Astrocyte (in vitro differentiated cells and primary cell): ENCODE data around the gene DAP. TPM values are rescaled to one million over a fixed set of nuclear protein-coding genes. Genes with fewer than 3 reads are reported as not detected.
A peak's percentile ranks its signal among the peaks of the same experiment; 100 is the strongest.

Source experiments
- DNase-seq: peaks from one replicate; pipeline ENCODE4 v3.0.0-alpha.2; 2010; ENCODE audit warnings: low read depth
- FAIRE-seq: peaks from 2 replicates; lab custom pipeline; 2011; peaks lifted over from hg19 to GRCh38; lab: Jason Lieb, UNC
- H2AFZ ChIP-seq: 2 replicates; pipeline ENCODE4 v1.6.0; 2012; ENCODE audit warnings: low read depth, low read length, inconsistent platforms
- H3K27ac ChIP-seq: 2 replicates; pipeline ENCODE4 v1.5.1; 2011; ENCODE audit warnings: low read depth, low read length, inconsistent platforms
- H3K27me3 ChIP-seq: 2 replicates; pipeline ENCODE4 v1.6.0; 2011; ENCODE audit warnings: low read length, inconsistent platforms; ENCODE audit not compliant: insufficient read depth
- H3K36me3 ChIP-seq: 2 replicates; pipeline ENCODE4 v1.5.1; 2011; ENCODE audit warnings: low read length, inconsistent platforms; ENCODE audit not compliant: insufficient read depth
- H3K4me1 ChIP-seq: 2 replicates; pipeline ENCODE4 v1.5.1; 2011; ENCODE audit warnings: low read length, inconsistent platforms; ENCODE audit not compliant: insufficient read depth
- H3K4me2 ChIP-seq: 2 replicates; pipeline ENCODE4 v1.6.0; 2012; ENCODE audit warnings: low read length, inconsistent platforms
- H3K4me3 ChIP-seq: 2 replicates; pipeline ENCODE4 v1.5.1; 2011; ENCODE audit warnings: low read depth, mild to moderate bottlenecking, low read length, inconsistent platforms; ENCODE audit not compliant: insufficient read depth
- H3K79me2 ChIP-seq: 2 replicates; pipeline ENCODE4 v1.6.0; 2012; ENCODE audit warnings: mild to moderate bottlenecking, low read length, inconsistent platforms; ENCODE audit not compliant: insufficient read depth
- H3K9ac ChIP-seq: 2 replicates; pipeline ENCODE4 v1.6.0; 2012; ENCODE audit warnings: mild to moderate bottlenecking, low read length, inconsistent platforms
- H3K9me3 ChIP-seq: 2 replicates; pipeline ENCODE4 v1.5.1; 2012; ENCODE audit warnings: low read depth, mild to moderate bottlenecking, low read length, inconsistent platforms; ENCODE audit not compliant: insufficient read depth
- H4K20me1 ChIP-seq: 2 replicates; pipeline ENCODE4 v1.6.0; 2012; ENCODE audit warnings: low read length, inconsistent platforms; ENCODE audit not compliant: insufficient read depth
- H3K27ac Mint-ChIP-seq: one replicate; pipeline ENCODE4 v1.8.0; 2021; ENCODE audit warnings: mild to moderate bottlenecking, mixed read lengths; ENCODE audit not compliant: unreplicated experiment
- H3K27me3 Mint-ChIP-seq: one replicate; pipeline ENCODE4 v1.8.0; 2021; ENCODE audit warnings: low read depth, mixed read lengths; ENCODE audit not compliant: unreplicated experiment
- H3K36me3 Mint-ChIP-seq: one replicate; pipeline ENCODE4 v1.8.0; 2021; ENCODE audit warnings: low read depth, mixed read lengths; ENCODE audit not compliant: unreplicated experiment
- H3K4me1 Mint-ChIP-seq: one replicate; pipeline ENCODE4 v1.8.0; 2021; ENCODE audit warnings: low read depth, mixed read lengths; ENCODE audit not compliant: unreplicated experiment
- H3K4me3 Mint-ChIP-seq: one replicate; pipeline ENCODE4 v1.8.0; 2021; ENCODE audit warnings: mild to moderate bottlenecking, moderate library complexity, mixed read lengths; ENCODE audit not compliant: unreplicated experiment
- H3K9me3 Mint-ChIP-seq: one replicate; pipeline ENCODE4 v1.8.0; 2021; ENCODE audit warnings: mild to moderate bottlenecking, mixed read lengths; ENCODE audit not compliant: unreplicated experiment
- EZH2 ChIP-seq: IDR thresholded peaks from 2 replicates; pipeline ENCODE4 v1.6.1; 2012; ENCODE audit warnings: mild to moderate bottlenecking, low read length, inconsistent platforms; ENCODE audit not compliant: insufficient read depth
- total RNA-seq: library from RNA; stranded (reverse); gene quantifications from 2 replicates; pipeline ENCODE4 v1.2.1, GENCODE V29; 2021
- TF ChIP-seq, protein P1 (sequence below): IDR thresholded peaks from 2 replicates; pipeline ENCODE4 v1.5.1; 2011; ENCODE audit warnings: low read depth, mild to moderate bottlenecking, inconsistent platforms, low read length, moderate library complexity; ENCODE audit not compliant: insufficient read depth

The DAP gene
- total RNA-seq, 1 donor from 2014 or later: 239 TPM

DNA sequence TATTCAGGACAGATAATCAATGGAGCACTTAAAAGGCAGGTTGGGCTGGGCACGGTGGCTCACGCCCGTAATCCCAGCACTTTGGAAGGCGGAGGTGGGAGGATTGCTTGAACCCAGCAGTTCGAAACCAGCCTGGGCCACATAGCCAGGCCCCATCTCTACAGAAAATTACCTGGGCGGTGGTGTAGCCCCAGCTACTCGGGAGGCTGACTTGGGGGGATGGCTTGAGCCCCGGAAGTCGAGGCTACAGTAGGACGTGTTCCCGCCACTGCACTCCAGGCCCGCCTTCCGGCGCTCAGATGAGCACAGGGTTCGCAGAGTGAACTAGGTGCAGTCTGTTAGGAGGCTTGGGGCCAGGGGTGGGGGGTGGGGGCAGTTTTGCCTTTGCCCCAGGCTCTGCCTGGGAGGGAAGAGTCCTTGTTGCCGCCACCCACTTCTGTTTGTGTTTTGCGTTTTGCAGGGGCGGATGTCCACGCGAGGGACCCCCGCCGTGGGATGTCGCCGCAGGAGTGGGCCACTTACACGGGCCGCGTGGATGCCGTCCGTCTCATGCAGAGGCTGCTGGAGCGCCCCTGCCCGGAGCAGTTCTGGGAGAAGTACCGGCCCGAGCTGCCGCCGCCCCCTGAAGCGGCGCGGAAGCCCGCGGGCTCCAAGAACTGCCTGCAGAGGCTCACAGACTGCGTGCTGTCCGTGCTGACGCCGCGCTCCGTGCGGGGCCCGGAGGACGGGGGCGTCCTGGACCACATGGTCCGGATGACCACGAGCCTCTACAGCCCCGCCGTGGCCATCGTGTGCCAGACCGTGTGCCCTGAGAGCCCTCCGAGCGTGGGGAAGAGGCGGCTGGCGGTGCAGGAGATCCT is 112.0 kb downstream of the DAP start:
- peak overlapping the region; percentile 52 for H3K4me2 ChIP-seq
- H4K20me1 ChIP-seq: peaks cover 6% of the 10 kb centered on the region
- H3K79me2 ChIP-seq: no peaks in the 10 kb centered on the region
- no peaks in the 10 kb centered on the region for H3K27me3 ChIP-seq
- Mint-ChIP-seq H3K4me1 (no peaks in the 10 kb centered on the region), H3K36me3 (peaks cover 36% of the 10 kb centered on the region), H3K27ac (no peak overlapping the region), H3K9me3 (peaks cover 1% of the 10 kb centered on the region), H3K27me3 (no peaks in the 10 kb centered on the region), H3K4me3 (no peak overlapping the region)
- H2AFZ ChIP-seq: no peak overlapping the region
- no peak overlapping the region for H3K4me3 ChIP-seq
- DNase-seq: no peak
- no peak overlapping the region for H3K9ac ChIP-seq
- H3K9me3 ChIP-seq: no peaks in the 10 kb centered on the region
- H3K4me1 ChIP-seq: no peaks in the 10 kb centered on the region
- TF ChIP-seq EZH2: no peak
- TF ChIP-seq, protein P1, sequence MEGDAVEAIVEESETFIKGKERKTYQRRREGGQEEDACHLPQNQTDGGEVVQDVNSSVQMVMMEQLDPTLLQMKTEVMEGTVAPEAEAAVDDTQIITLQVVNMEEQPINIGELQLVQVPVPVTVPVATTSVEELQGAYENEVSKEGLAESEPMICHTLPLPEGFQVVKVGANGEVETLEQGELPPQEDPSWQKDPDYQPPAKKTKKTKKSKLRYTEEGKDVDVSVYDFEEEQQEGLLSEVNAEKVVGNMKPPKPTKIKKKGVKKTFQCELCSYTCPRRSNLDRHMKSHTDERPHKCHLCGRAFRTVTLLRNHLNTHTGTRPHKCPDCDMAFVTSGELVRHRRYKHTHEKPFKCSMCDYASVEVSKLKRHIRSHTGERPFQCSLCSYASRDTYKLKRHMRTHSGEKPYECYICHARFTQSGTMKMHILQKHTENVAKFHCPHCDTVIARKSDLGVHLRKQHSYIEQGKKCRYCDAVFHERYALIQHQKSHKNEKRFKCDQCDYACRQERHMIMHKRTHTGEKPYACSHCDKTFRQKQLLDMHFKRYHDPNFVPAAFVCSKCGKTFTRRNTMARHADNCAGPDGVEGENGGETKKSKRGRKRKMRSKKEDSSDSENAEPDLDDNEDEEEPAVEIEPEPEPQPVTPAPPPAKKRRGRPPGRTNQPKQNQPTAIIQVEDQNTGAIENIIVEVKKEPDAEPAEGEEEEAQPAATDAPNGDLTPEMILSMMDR: no peak
- no peaks in the 10 kb centered on the region for H3K36me3 ChIP-seq
- no peak overlapping the region for H3K27ac ChIP-seq
- no peak for FAIRE-seq

DNA sequence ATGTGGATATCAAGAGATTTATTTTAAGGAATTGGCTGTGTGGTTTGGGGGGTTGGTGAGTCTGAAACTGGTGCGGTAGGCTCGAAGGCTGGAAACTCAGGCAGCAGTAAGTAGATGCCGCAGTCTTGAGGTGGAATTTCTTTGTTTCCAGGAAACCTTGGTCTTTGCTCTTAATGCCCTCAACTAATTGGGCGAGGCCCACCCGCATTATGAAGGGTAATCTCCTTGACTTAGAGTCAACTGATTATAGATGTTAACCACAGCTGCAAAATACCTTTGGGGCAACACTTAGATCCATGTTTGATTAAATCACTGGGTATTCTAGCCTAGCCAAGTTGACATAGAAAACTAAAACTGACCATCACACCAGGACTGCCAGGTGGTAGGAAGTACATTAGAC is 113.4 kb downstream of the DAP start:
- H3K27ac Mint-ChIP-seq: no peak overlapping the region

More for the DNA sequence above, 113.4 kb downstream of the DAP start:
- Mint-ChIP-seq H3K9me3 (peaks cover 4% of the 10 kb centered on the region), H3K27me3 (no peaks in the 10 kb centered on the region), H3K36me3 (peaks cover 23% of the 10 kb centered on the region), H3K4me1 (no peaks in the 10 kb centered on the region), H3K4me3 (no peak overlapping the region)
- Histone ChIP-seq H2AFZ (no peak overlapping the region), H4K20me1 (peaks cover 6% of the 10 kb centered on the region), H3K4me2 (no peak overlapping the region), H3K4me1 (no peaks in the 10 kb centered on the region), H3K79me2 (no peaks in the 10 kb centered on the region), H3K4me3 (no peak overlapping the region), H3K9me3 (no peaks in the 10 kb centered on the region), H3K27ac (no peak overlapping the region), H3K9ac (no peak overlapping the region), H3K36me3 (no peaks in the 10 kb centered on the region), H3K27me3 (no peaks in the 10 kb centered on the region)
- no peak for FAIRE-seq
- no peak for TF ChIP-seq EZH2
- TF ChIP-seq, protein P1: no peak
- no peak for DNase-seq
